Right lobe of liver (tissue), 4 donors: ENCODE data around the gene CYP46A1.

Experiments used
- CTCF ChIP-seq, 4 donors: fragments of 200-600 bp in 3 of 4; fragments of 450-650 bp in 1 of 4; IDR thresholded peaks; one replicate each; pipeline versions ENCODE4 v1.5.1 to v1.8.0; 2016 to 2022; ENCODE audit warnings: antibody characterized with exemption in 4 of 4, mild to moderate bottlenecking in 2 of 4
- POLR2A ChIP-seq: fragments of 450-650 bp; IDR thresholded peaks from one replicate; pipeline ENCODE4 v1.6.1; 2017; ENCODE audit warnings: antibody characterized with exemption, mild to moderate bottlenecking
- donor health status: DM: no; HTN: no; CAD: no.
- donor health status: DM: no; HTN: no; CAD: no.
- donor health status: DM: no; HTN: yes; CAD: no.

- TF ChIP-seq CTCF (IDR thresholded peaks at IDR 0.05) (no peak), POLR2A (no peak)
Measured at GRCh38 chr14:99688629-99689028, 4.5 kb downstream of the CYP46A1 start.
